SK-N-SH (cell line): Measurements from ENCODE around the gene MRPS18A. TPM values are rescaled to one million over a fixed set of nuclear protein-coding genes. Genes with fewer than 3 reads are reported as not detected.

Experiments used
- CTCF ChIA-PET: fragments of 300-600, 350-600 bp; formaldehyde crosslinking; extraction: SDS; loops from one replicate; lab custom pipeline; 2021; lab: Yijun Ruan, JAX
- POLR2A ChIA-PET: fragments of 350-600 bp; sonication (Branson Sonifier 250); formaldehyde crosslinking; extraction: SDS; loops from one replicate; lab custom pipeline; 2020; ENCODE audit warnings: antibody characterized with exemption, inconsistent platforms; lab: Yijun Ruan, JAX
- DNase-seq: peaks from one replicate; pipeline ENCODE4 v3.0.0; 2012
- H2AFZ ChIP-seq: fragments of 200-600 bp; sonication (generic); 2 replicates; pipeline ENCODE4 v1.8.1; 2016; ENCODE audit warnings: antibody characterized with exemption, mild to moderate bottlenecking, low read depth
- H3F3A ChIP-seq: fragments of 200-600 bp; sonication (generic); replicated peaks from 2 replicates; pipeline ENCODE3; 2016; ENCODE audit warnings: antibody characterized with exemption, mild to moderate bottlenecking; ENCODE audit not compliant: insufficient read depth
- H3K27ac ChIP-seq, 2 experiments: fragments of 200-500 bp in 1 of 2; fragments of 200-600 bp in 1 of 2; sonication (Bioruptor generic) in 1 of 2; sonication (generic), shearing (Covaris generic) in 1 of 2; 2 replicates each; pipeline versions ENCODE4 v1.5.1 to v1.6.1; 2014 to 2016; ENCODE audit warnings: low read depth in 2 of 2, inconsistent platforms in 1 of 2, low read length in 1 of 2, mild to moderate bottlenecking in 1 of 2, mixed read lengths in 1 of 2
- H3K27me3 ChIP-seq: fragments of 200-600 bp; sonication (generic), shearing (Covaris generic); 2 replicates; pipeline ENCODE4 v1.6.1; 2016; ENCODE audit warnings: mixed run types; ENCODE audit not compliant: insufficient read depth
- H3K36me3 ChIP-seq, 2 experiments: fragments of 200-500 bp in 1 of 2; fragments of 200-600 bp in 1 of 2; sonication (Bioruptor generic) in 1 of 2; sonication (generic) in 1 of 2; replicated peaks in 1 of 2; 2 replicates each; pipeline versions ENCODE3 to v1.5.1; 2014 to 2016; ENCODE audit warnings: low read length in 1 of 2, mild to moderate bottlenecking in 1 of 2; ENCODE audit not compliant: insufficient read depth in 2 of 2, control insufficient read depth in 1 of 2
- H3K4me1 ChIP-seq, 2 experiments: fragments of 200-500 bp in 1 of 2; fragments of 200-600 bp in 1 of 2; sonication (Bioruptor generic) in 1 of 2; sonication (generic), shearing (Covaris generic) in 1 of 2; 2 replicates each; pipeline versions ENCODE4 v1.5.1 to v1.6.1; 2014 to 2016; ENCODE audit warnings: low read depth in 1 of 2, low read length in 1 of 2, mixed run types in 1 of 2; ENCODE audit not compliant: insufficient read depth in 2 of 2, control insufficient read depth in 1 of 2
- H3K4me2 ChIP-seq: fragments of 200-600 bp; sonication (generic), shearing (Covaris generic); 2 replicates; pipeline ENCODE4 v1.6.1; 2017; ENCODE audit warnings: mixed run types
- H3K4me3 ChIP-seq, 2 experiments: fragments of 200-500 bp in 1 of 2; fragments of 200-600 bp in 1 of 2; sonication (Bioruptor generic) in 1 of 2; sonication (generic), shearing (Covaris generic) in 1 of 2; 2 replicates each; pipeline versions ENCODE4 v1.5.1 to v1.8.1; 2014 to 2016; ENCODE audit warnings: low read depth in 2 of 2, inconsistent platforms in 1 of 2, low read length in 1 of 2, mild to moderate bottlenecking in 1 of 2, mixed read lengths in 1 of 2, moderate library complexity in 1 of 2
- H3K79me2 ChIP-seq: fragments of 200-600 bp; sonication (generic); 2 replicates; pipeline ENCODE4 v1.8.1; 2017; ENCODE audit warnings: mild to moderate bottlenecking; ENCODE audit not compliant: insufficient read depth
- H3K9ac ChIP-seq: fragments of 200-600 bp; sonication (generic); 2 replicates; pipeline ENCODE4 v1.6.1; 2017; ENCODE audit warnings: mixed run types
- H3K9me2 ChIP-seq: fragments of 200-600 bp; sonication (generic); 2 replicates; pipeline ENCODE4 v1.6.1; 2017; ENCODE audit warnings: mixed run types
- H3K9me3 ChIP-seq: fragments of 200-600 bp; sonication (generic); 2 replicates; pipeline ENCODE4 v1.6.1; 2017; ENCODE audit warnings: mixed run types, mild to moderate bottlenecking, moderate library complexity
- H4K20me1 ChIP-seq: fragments of 200-600 bp; sonication (generic); 2 replicates; pipeline ENCODE4 v1.6.1; 2017; ENCODE audit warnings: mild to moderate bottlenecking, mixed run types; ENCODE audit not compliant: insufficient read depth
- EP300 ChIP-seq, 2 experiments: IDR thresholded peaks; 2 replicates each; pipeline versions ENCODE4 v1.4.0 to v1.6.1; 2012; ENCODE audit warnings: borderline replicate concordance in 1 of 2, low read depth in 1 of 2, low read length in 1 of 2
- EZH2phosphoT487 ChIP-seq: fragments of 200-600 bp; sonication (generic); IDR thresholded peaks from 2 replicates; pipeline ENCODE4 v1.6.1; 2017; ENCODE audit warnings: low read depth, mixed run types, mild to moderate bottlenecking, antibody characterized with exemption, moderate library complexity, borderline replicate concordance
- FOSL2 ChIP-seq: IDR thresholded peaks from 2 replicates; pipeline ENCODE4 v1.4.0; 2012; ENCODE audit warnings: low read depth, mild to moderate bottlenecking, moderate library complexity, borderline replicate concordance
- JUND ChIP-seq: IDR thresholded peaks from 2 replicates; pipeline ENCODE4 v1.4.0; 2012
- MXI1 ChIP-seq: IDR thresholded peaks from 2 replicates; pipeline ENCODE4 v1.6.1; 2012; ENCODE audit warnings: mild to moderate bottlenecking, low read depth, low read length, improper control_type of control experiment
- NRF1 ChIP-seq: IDR thresholded peaks from 2 replicates; pipeline ENCODE4 v1.6.1; 2012; ENCODE audit warnings: low read depth, mild to moderate bottlenecking, low read length
- POLR2AphosphoS5 ChIP-seq: IDR thresholded peaks from 2 replicates; pipeline ENCODE4 v1.6.1; 2012; ENCODE audit warnings: low read depth, low read length
- RAD21 ChIP-seq: IDR thresholded peaks from 2 replicates; pipeline ENCODE4 v1.6.1; 2012; ENCODE audit warnings: mild to moderate bottlenecking, low read length
- RFX5 ChIP-seq: IDR thresholded peaks from 2 replicates; pipeline ENCODE4 v1.6.1; 2012; ENCODE audit warnings: mild to moderate bottlenecking, improper control_type of control experiment, low read length
- RXRA ChIP-seq: IDR thresholded peaks from 2 replicates; pipeline ENCODE4 v1.4.0; 2012; ENCODE audit warnings: low read depth, mild to moderate bottlenecking, borderline replicate concordance
- SIN3A ChIP-seq: IDR thresholded peaks from 2 replicates; pipeline ENCODE4 v1.6.1; 2012; ENCODE audit warnings: low read depth, mild to moderate bottlenecking, low read length, moderate library complexity, borderline replicate concordance
- SMC3 ChIP-seq: IDR thresholded peaks from 2 replicates; pipeline ENCODE4 v1.6.1; 2012; ENCODE audit warnings: low read depth, low read length, improper control_type of control experiment
- TAF1 ChIP-seq: IDR thresholded peaks from 2 replicates; pipeline ENCODE4 v1.6.1; 2012; ENCODE audit warnings: low read depth, mild to moderate bottlenecking, low read length, moderate library complexity, borderline replicate concordance
- TEAD4 ChIP-seq: IDR thresholded peaks from 2 replicates; pipeline ENCODE4 v1.4.0; 2012; ENCODE audit warnings: mild to moderate bottlenecking, borderline replicate concordance; ENCODE audit not compliant: insufficient read depth
- YY1 ChIP-seq: IDR thresholded peaks from 2 replicates; pipeline ENCODE4 v1.4.0; 2012; ENCODE audit warnings: low read depth, mild to moderate bottlenecking
- WGBS: methylation state at CpG from one replicate; pipeline ENCODE4 v1.1.6; 2017; ENCODE audit warnings: low lambda C conversion rate; 5-methylcytosine and 5-hydroxymethylcytosine counted together
- polyA plus RNA-seq, 3 experiments: library from polyadenylated mRNA; depleted of rRNA; stranded (reverse); fragments of >200 nt; gene quantifications; 2 replicates each; pipeline ENCODE4 v1.2.3, GENCODE V29; 2012
- TF ChIP-seq, protein P1 (sequence below): IDR thresholded peaks from 2 replicates; pipeline ENCODE4 v1.4.0; 2012; ENCODE audit warnings: low read depth, borderline replicate concordance
- TF ChIP-seq, protein P2 (sequence below): fragments of 150-350 bp; IDR thresholded peaks from 2 replicates; pipeline ENCODE4 v1.6.1; 2016; ENCODE audit warnings: mild to moderate bottlenecking, low read depth, low read length
- TF ChIP-seq, protein P3 (sequence below): IDR thresholded peaks from 2 replicates; pipeline ENCODE4 v1.4.0; 2012; ENCODE audit warnings: low read depth, borderline replicate concordance
- TF ChIP-seq, protein P4 (sequence below): fragments of 150-350 bp; IDR thresholded peaks from 2 replicates; pipeline ENCODE4 v1.6.1; 2017; ENCODE audit warnings: antibody characterized with exemption, low read length, low read depth, borderline replicate concordance

MRPS18A gene
- polyA plus RNA-seq, 1 of the 3 experiments (the other 2 are of a cell fraction) = 57.0 TPM

DNA sequence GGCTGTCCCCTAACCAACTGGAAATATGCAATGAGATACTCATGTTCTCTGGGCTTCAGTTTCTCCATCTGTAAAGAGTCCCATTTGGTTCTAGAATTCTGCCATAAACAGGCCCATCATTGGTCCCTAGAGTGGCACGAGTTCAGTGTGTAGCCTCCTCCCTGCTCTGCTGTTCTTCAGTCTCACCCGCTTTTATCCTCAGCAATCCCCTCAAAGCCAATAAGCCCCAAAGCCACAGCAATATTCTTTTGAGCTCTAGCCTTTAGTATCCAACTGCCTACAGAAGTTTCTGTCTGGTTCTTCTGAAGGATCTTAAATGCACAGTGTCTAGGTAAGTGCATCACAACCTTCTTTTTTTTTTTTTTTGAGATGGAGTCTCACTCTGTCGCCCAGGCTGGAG, 9.8 kb upstream of the MRPS18A start:
- no peak overlapping the region for H2AFZ ChIP-seq
- no peaks in the 10 kb centered on the region for H3K79me2 ChIP-seq
- no peak overlapping the region for H3K4me3 ChIP-seq
- peaks cover 0 to 10% of the 10 kb centered on the region in 2 experiments; a peak in 1 of 4 replicates for H3K4me1 ChIP-seq
- H3K27me3 ChIP-seq = no peaks in the 10 kb centered on the region
- H3K9me3 ChIP-seq = no peaks in the 10 kb centered on the region
- ChIA-PET POLR2A (interaction anchor here (0.6 kb wide), 1 partner anchor 13 kb away, joined by 3 read pairs; no protein-coding TSS in a partner anchor), CTCF (interaction anchor here (1.2 kb wide), 1 partner anchor 18 kb away, joined by 3 read pairs; no protein-coding TSS in a partner anchor)
- no peak overlapping the region for H3K9ac ChIP-seq
- no peaks in the 10 kb centered on the region for H4K20me1 ChIP-seq
- H3F3A ChIP-seq = no peaks in the 10 kb centered on the region
- no peak for DNase-seq
- no peak overlapping the region for H3K4me2 ChIP-seq
- 82% methylated on average over 3 of the region's 3 CpGs for WGBS
- H3K36me3 ChIP-seq = no peaks in the 10 kb centered on the region
- H3K27ac ChIP-seq = no peak overlapping the region
- TF ChIP-seq, protein P1, sequence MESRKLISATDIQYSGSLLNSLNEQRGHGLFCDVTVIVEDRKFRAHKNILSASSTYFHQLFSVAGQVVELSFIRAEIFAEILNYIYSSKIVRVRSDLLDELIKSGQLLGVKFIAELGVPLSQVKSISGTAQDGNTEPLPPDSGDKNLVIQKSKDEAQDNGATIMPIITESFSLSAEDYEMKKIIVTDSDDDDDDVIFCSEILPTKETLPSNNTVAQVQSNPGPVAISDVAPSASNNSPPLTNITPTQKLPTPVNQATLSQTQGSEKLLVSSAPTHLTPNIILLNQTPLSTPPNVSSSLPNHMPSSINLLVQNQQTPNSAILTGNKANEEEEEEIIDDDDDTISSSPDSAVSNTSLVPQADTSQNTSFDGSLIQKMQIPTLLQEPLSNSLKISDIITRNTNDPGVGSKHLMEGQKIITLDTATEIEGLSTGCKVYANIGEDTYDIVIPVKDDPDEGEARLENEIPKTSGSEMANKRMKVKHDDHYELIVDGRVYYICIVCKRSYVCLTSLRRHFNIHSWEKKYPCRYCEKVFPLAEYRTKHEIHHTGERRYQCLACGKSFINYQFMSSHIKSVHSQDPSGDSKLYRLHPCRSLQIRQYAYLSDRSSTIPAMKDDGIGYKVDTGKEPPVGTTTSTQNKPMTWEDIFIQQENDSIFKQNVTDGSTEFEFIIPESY = no peak
- TF ChIP-seq POLR2AphosphoS5 (no peak), NRF1 (no peak), FOSL2 (no peak), TAF1 (no peak), RXRA (no peak), YY1 (no peak), RFX5 (no peak), TEAD4 (no peak), EP300 (IDR thresholded peaks at IDR 0.05; ENCODE audit: borderline replicate concordance in 1 of 2, low read depth in 1 of 2, low read length in 1 of 2) (no peak), MXI1 (no peak), RAD21 (no peak), SIN3A (no peak), JUND (no peak), EZH2phosphoT487 (no peak), SMC3 (no peak)
- TF ChIP-seq, protein P2, sequence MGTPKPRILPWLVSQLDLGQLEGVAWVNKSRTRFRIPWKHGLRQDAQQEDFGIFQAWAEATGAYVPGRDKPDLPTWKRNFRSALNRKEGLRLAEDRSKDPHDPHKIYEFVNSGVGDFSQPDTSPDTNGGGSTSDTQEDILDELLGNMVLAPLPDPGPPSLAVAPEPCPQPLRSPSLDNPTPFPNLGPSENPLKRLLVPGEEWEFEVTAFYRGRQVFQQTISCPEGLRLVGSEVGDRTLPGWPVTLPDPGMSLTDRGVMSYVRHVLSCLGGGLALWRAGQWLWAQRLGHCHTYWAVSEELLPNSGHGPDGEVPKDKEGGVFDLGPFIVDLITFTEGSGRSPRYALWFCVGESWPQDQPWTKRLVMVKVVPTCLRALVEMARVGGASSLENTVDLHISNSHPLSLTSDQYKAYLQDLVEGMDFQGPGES = no peak
- TF ChIP-seq, protein P3, sequence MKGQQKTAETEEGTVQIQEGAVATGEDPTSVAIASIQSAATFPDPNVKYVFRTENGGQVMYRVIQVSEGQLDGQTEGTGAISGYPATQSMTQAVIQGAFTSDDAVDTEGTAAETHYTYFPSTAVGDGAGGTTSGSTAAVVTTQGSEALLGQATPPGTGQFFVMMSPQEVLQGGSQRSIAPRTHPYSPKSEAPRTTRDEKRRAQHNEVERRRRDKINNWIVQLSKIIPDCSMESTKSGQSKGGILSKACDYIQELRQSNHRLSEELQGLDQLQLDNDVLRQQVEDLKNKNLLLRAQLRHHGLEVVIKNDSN = no peak
- TF ChIP-seq, protein P4, sequence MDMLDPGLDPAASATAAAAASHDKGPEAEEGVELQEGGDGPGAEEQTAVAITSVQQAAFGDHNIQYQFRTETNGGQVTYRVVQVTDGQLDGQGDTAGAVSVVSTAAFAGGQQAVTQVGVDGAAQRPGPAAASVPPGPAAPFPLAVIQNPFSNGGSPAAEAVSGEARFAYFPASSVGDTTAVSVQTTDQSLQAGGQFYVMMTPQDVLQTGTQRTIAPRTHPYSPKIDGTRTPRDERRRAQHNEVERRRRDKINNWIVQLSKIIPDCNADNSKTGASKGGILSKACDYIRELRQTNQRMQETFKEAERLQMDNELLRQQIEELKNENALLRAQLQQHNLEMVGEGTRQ = no peak
- no peaks in the 10 kb centered on the region for H3K9me2 ChIP-seq
